ENCODE measurements around the gene RHBDL2. TPM values are rescaled to one million over a fixed set of nuclear protein-coding genes. Genes with fewer than 3 reads are reported as not detected.
"Not testable (repeated sequence)": the region's sequence is repeated elsewhere in the genome, so short reads cannot be mapped to it uniquely, and the experiment has no call there.

RHBDL2 gene
- 10 to 100 TPM; 17.0 to 30.6 (median 22.2) TPM for total RNA-seq

- peak within 1 kb of the TSS; percentile 13 for H3K4me3 ChIP-seq (ENCODE audit: low read depth, poor library complexity, severe bottlenecking)
- peak; percentile 40 to 89 for DNase-seq (ENCODE audit: low spot score in 2 of 2)
- WGBS, 2 donors, result 22 to 23% methylated on average over 14 of the region's 14 CpGs
- intact Hi-C loops (cut with DNase I; ENCODE audit: low total_unique reads), result no loop called here
- TF ChIP-seq POLR2A (IDR thresholded peaks at IDR 0.05), result no peak
- no peak for TF ChIP-seq CTCF (IDR thresholded peaks at IDR 0.05)
These were observed at the start of gene RHBDL2 for GRCh38 chr1:38941527-38942019. Gene RHBDL2 (minus strand): TSS chr1:38941830. CDS start chr1:38919212, 22,618 bp downstream.

- intact Hi-C loops (cut with DNase I; ENCODE audit: low total_unique reads), result no loop called here
- peak; percentile 96 to 99 for DNase-seq (ENCODE audit: low spot score in 2 of 2)
- WGBS, 2 donors, result 0 to 1% methylated on average over 47 to 56 of the region's 76 CpGs
- TF ChIP-seq POLR2A (IDR thresholded peaks at IDR 0.05), result no peak
- no peak for TF ChIP-seq CTCF (IDR thresholded peaks at IDR 0.05)
- H3K4me3 ChIP-seq (ENCODE audit: low read depth, poor library complexity, severe bottlenecking), result peak within 1 kb of the TSS; percentile 97
These were observed 49.4 kb upstream of the RHBDL2 start, which contains the start of gene AKIRIN1 for GRCh38 chr1:38990738-38991637. Gene AKIRIN1 (plus strand): TSS chr1:38991276. CDS start chr1:38991381, 105 bp downstream.

GRCh38 chr1:38990386-38990737, 48.7 kb upstream of the RHBDL2 start:
- H3K4me3 ChIP-seq (ENCODE audit: low read depth, poor library complexity, severe bottlenecking), result no peak overlapping the region
- no peak for DNase-seq (ENCODE audit: low spot score in 2 of 2)
- TF ChIP-seq CTCF (IDR thresholded peaks at IDR 0.05) (no peak), POLR2A (IDR thresholded peaks at IDR 0.05) (no peak)
- 16 to 27% methylated on average over 5 of the region's 5 CpGs for WGBS, 2 donors
- intact Hi-C loops (cut with DNase I; ENCODE audit: low total_unique reads), result no loop called here

- no peak for TF ChIP-seq POLR2A (IDR thresholded peaks at IDR 0.05)
- intact Hi-C loops (cut with DNase I; ENCODE audit: low total_unique reads), result no loop called here
- H3K4me3 ChIP-seq (ENCODE audit: low read depth, poor library complexity, severe bottlenecking), result no peak overlapping the region
- 40 to 72% methylated on average over 2 of the region's 2 CpGs for WGBS, 2 donors
- DNase-seq (ENCODE audit: low spot score in 2 of 2), result no peak
These were observed 48.3 kb upstream of the RHBDL2 start for GRCh38 chr1:38989979-38990378.

GRCh38 chr1:38979380-38979779, 37.8 kb upstream of the RHBDL2 start:
- H3K4me3 ChIP-seq (ENCODE audit: low read depth, poor library complexity, severe bottlenecking); intact Hi-C loops (cut with DNase I; ENCODE audit: low total_unique reads); DNase-seq (ENCODE audit: low spot score in 2 of 2): not testable (repeated sequence)
- WGBS, 2 donors, result 41 to 44% methylated on average over 1 of the region's 1 CpG

- intact Hi-C loops (cut with DNase I; ENCODE audit: low total_unique reads); H3K4me3 ChIP-seq (ENCODE audit: low read depth, poor library complexity, severe bottlenecking); DNase-seq (ENCODE audit: low spot score in 2 of 2): not testable (repeated sequence)
- 92 to 95% methylated on average over 6 of the region's 6 CpGs for WGBS, 2 donors
These were observed 36.6 kb upstream of the RHBDL2 start for GRCh38 chr1:38978245-38978542.

- 85 to 90% methylated on average over 11 to 12 of the region's 12 CpGs for WGBS, 2 donors
- H3K4me3 ChIP-seq (ENCODE audit: low read depth, poor library complexity, severe bottlenecking); DNase-seq (ENCODE audit: low spot score in 2 of 2); intact Hi-C loops (cut with DNase I; ENCODE audit: low total_unique reads): not testable (repeated sequence)
These were observed 36.0 kb upstream of the RHBDL2 start for GRCh38 chr1:38977399-38978244.

All from lower leg skin (tissue), 4 donors.